K562 (cell line): Measurements from ENCODE around the gene SOX2. TPM values are rescaled to one million over a fixed set of nuclear protein-coding genes. Genes with fewer than 3 reads are reported as not detected.

Source experiments
- ATAC-seq: fragments of 200-7000 bp; cut with Tn5 transposase; 3 replicates; pipeline ENCODE4 v1.9.1; 2020; ENCODE audit warnings: moderate library complexity
- BruUV-seq: library from RNA; stranded (reverse); fragments of 400-500 nt; replicated peaks from 2 replicates; lab custom pipeline; 2021; lab: Mats Ljungman, UMichigan
- CTCF ChIA-PET: fragments of 300-600 bp; formaldehyde crosslinking; extraction: SDS; loops from one replicate; lab custom pipeline; 2021; ENCODE audit warnings: low intra/inter-chr PET ratio; lab: Yijun Ruan, JAX
- POLR2A ChIA-PET: fragments of 300-600, 350-650 bp; sonication (Branson Sonifier 250); formaldehyde crosslinking; extraction: SDS; loops from one replicate; lab custom pipeline; 2021; ENCODE audit warnings: antibody characterized with exemption, inconsistent platforms; lab: Yijun Ruan, JAX
- DNase-seq, 4 experiments: peaks; one replicate each; pipeline versions ENCODE4 v3.0.0 to v3.0.0-alpha.2; 2011 to 2018; ENCODE audit warnings: low spot score in 3 of 4, mixed read lengths in 3 of 4; ENCODE audit errors: extremely low read depth in 1 of 4
- FAIRE-seq: peaks from 2 replicates; lab custom pipeline; 2011; peaks lifted over from hg19 to GRCh38; lab: Jason Lieb, UNC
- H2AFZ ChIP-seq: 2 replicates; pipeline ENCODE4 v1.6.0; 2011; ENCODE audit warnings: low read depth, low read length, control low read depth, inconsistent platforms
- H3K27ac ChIP-seq: fragments of 200-600 bp; 3 replicates; pipeline ENCODE4 v1.8.0; 2011; ENCODE audit warnings: low read depth, mild to moderate bottlenecking, control low read depth, inconsistent platforms, low read length, moderate library complexity, mixed read lengths; ENCODE audit errors: extremely low read depth
- H3K27me3 ChIP-seq, 2 experiments: fragments of 300-600 bp in 1 of 2; 2 replicates in 1 of 2; 3 replicates in 1 of 2; pipeline versions ENCODE4 v1.6.0 to v1.8.0; 2011; ENCODE audit warnings: inconsistent platforms in 2 of 2, low read length in 2 of 2, mild to moderate bottlenecking in 1 of 2, mixed read lengths in 1 of 2, moderate library complexity in 1 of 2; ENCODE audit not compliant: control insufficient read depth in 2 of 2, insufficient read depth in 2 of 2
- H3K36me3 ChIP-seq: fragments of 300-600 bp; 3 replicates; pipeline ENCODE4 v1.8.0; 2011; ENCODE audit warnings: mild to moderate bottlenecking, low read length, inconsistent platforms; ENCODE audit not compliant: control insufficient read depth, insufficient read depth
- H3K4me1 ChIP-seq, 2 experiments: fragments of 200-600 bp in 1 of 2; replicated peaks in 1 of 2; 2 replicates in 1 of 2; 3 replicates in 1 of 2; pipeline versions ENCODE4 v1.5.1 to v1.8.0; 2011; ENCODE audit warnings: inconsistent platforms in 2 of 2, low read length in 2 of 2, mild to moderate bottlenecking in 1 of 2, mixed read lengths in 1 of 2, moderate library complexity in 1 of 2; ENCODE audit not compliant: control insufficient read depth in 2 of 2, insufficient read depth in 2 of 2
- H3K4me2 ChIP-seq: 2 replicates; pipeline ENCODE4 v1.6.1; 2011; ENCODE audit warnings: low read length, control low read depth, inconsistent platforms, mixed read lengths; ENCODE audit not compliant: insufficient read depth
- H3K4me3 ChIP-seq: fragments of 200-600 bp; sonication (generic), shearing (Covaris generic); 2 replicates; pipeline ENCODE4 v1.5.1; 2016; ENCODE audit warnings: control low read depth, inconsistent platforms
- H3K79me2 ChIP-seq: fragments of 200-600 bp; 3 replicates; pipeline ENCODE4 v1.8.0; 2011; ENCODE audit warnings: low read length, inconsistent platforms; ENCODE audit not compliant: control insufficient read depth, insufficient read depth
- H3K9ac ChIP-seq, 2 experiments: 2 replicates each; pipeline versions ENCODE4 v1.6.0 to v1.6.1; 2011; ENCODE audit warnings: low read depth in 2 of 2, low read length in 2 of 2, control low read depth in 1 of 2, inconsistent platforms in 1 of 2, mild to moderate bottlenecking in 1 of 2, mixed read lengths in 1 of 2; ENCODE audit not compliant: insufficient read depth in 1 of 2
- H3K9me1 ChIP-seq: one replicate; pipeline ENCODE4 v1.6.0; 2011; ENCODE audit warnings: inconsistent platforms, mild to moderate bottlenecking, low read length, moderate library complexity; ENCODE audit not compliant: control insufficient read depth, insufficient read depth
- H3K9me3 ChIP-seq: replicated peaks from 2 replicates; pipeline ENCODE4 v1.5.1; 2011; ENCODE audit warnings: low read depth, low read length, inconsistent platforms; ENCODE audit not compliant: control insufficient read depth, insufficient read depth
- H4K20me1 ChIP-seq: replicated peaks from 2 replicates; pipeline ENCODE4 v1.6.1; 2011; ENCODE audit warnings: low read length, inconsistent platforms, mixed read lengths; ENCODE audit not compliant: control insufficient read depth, insufficient read depth
- ESRRB ChIP-seq: fragments of 250-450 bp; sonication (Bioruptor Pico); IDR thresholded peaks from 2 replicates; pipeline ENCODE4 v1.5.0; 2020; ENCODE audit warnings: mild to moderate bottlenecking, moderate library complexity, borderline replicate concordance
- MAFK ChIP-seq: IDR thresholded peaks from 2 replicates; pipeline ENCODE4 v1.6.1; 2011; ENCODE audit warnings: low read length, improper control_type of control experiment
- SREBF2 ChIP-seq: sonication (generic); formaldehyde crosslinking; IDR thresholded peaks from 2 replicates; pipeline ENCODE4 v1.4.0; 2020; ENCODE audit warnings: mild to moderate bottlenecking, missing genetic modification reagents
- ZNF644 ChIP-seq: fragments of 200-800 bp; sonication (Bioruptor generic); IDR thresholded peaks from 2 replicates; pipeline ENCODE4 v1.6.1; 2016; ENCODE audit warnings: low read depth, missing genetic modification characterization, missing compliant biosample characterization
- ZNF717 ChIP-seq: fragments of 250-450 bp; sonication (Bioruptor Pico); IDR thresholded peaks from 2 replicates; pipeline ENCODE4 v1.5.0; 2021
- ZNF76 ChIP-seq: fragments of 250-450 bp; sonication (Bioruptor Pico); IDR thresholded peaks from 2 replicates; pipeline ENCODE4 v1.4.0; 2020; ENCODE audit warnings: mild to moderate bottlenecking, moderate library complexity, borderline replicate concordance
- WGBS: fragments of 100-300 bp; shearing (Covaris generic); methylation state at CpG from one replicate; pipeline ENCODE4 v1.1.6; 2016; ENCODE audit warnings: low coverage, mixed read lengths; ENCODE audit not compliant: insufficient coverage; ENCODE audit errors: missing lambda C conversion rate; 5-methylcytosine and 5-hydroxymethylcytosine counted together
- in situ Hi-C: fragments of 300-500 bp; cut with MboI; formaldehyde crosslinking; loops from 4 replicates; pipeline ENCODE4 v1.15.0; 2018; ENCODE audit warnings: inconsistent platforms, mixed read lengths
- intact Hi-C: fragments of 100-400 bp; cut with micrococcal nuclease; formaldehyde crosslinking; loops from 2 replicates; pipeline ENCODE4 v1.14.2; 2022
- polyA plus RNA-seq, 8 experiments: library from polyadenylated mRNA; depleted of rRNA in 4 of 8; stranded (reverse) in 5 of 8; unstranded in 3 of 8; fragments of >200 nt; fragmentation: Nextera tagmentation in 2 of 8; fragmentation: Illumina TruSeq in 1 of 8; extraction: Ambion mirVana in 2 of 8; extraction: Trizol in 1 of 8; gene quantifications; 2 replicates each; pipeline versions ENCODE4 v1.2.1 to v1.2.3, GENCODE V29; 2011 to 2014; ENCODE audit warnings: inconsistent platforms in 1 of 8, missing spikeins in 1 of 8
- total RNA-seq, 7 experiments: library from RNA; depleted of rRNA in 6 of 7; stranded (reverse); fragments of >200 nt in 6 of 7; fragmentation: Illumina TruSeq in 2 of 7; extraction: Trizol in 2 of 7; gene quantifications; 2 replicates each; pipeline versions ENCODE4 v1.2.1 to v1.2.3, GENCODE V29; 2011 to 2021; ENCODE audit warnings: low replicate concordance in 1 of 7
- TF ChIP-seq, protein P1 (sequence below), 2 experiments: fragments of 450-650 bp; IDR thresholded peaks; 2 replicates each; pipeline ENCODE4 v1.6.1; 2016

The SOX2 gene
- total and polyA plus RNA-seq, 9 of the 15 experiments (the other 6 are each of a cell fraction or from before 2014, with no cell fraction given) = 0.07 TPM; not detected in 8

- 4% methylated on average over 2 of the region's 2 CpGs for WGBS
- no peak overlapping the region for H3K4me2 ChIP-seq
- intact Hi-C loops (no loop called here), in situ Hi-C loops (no loop called here)
- no peak for TF ChIP-seq MAFK
- no peak for TF ChIP-seq ESRRB (CRISPR knock-in tag)
- TF ChIP-seq, protein P1, sequence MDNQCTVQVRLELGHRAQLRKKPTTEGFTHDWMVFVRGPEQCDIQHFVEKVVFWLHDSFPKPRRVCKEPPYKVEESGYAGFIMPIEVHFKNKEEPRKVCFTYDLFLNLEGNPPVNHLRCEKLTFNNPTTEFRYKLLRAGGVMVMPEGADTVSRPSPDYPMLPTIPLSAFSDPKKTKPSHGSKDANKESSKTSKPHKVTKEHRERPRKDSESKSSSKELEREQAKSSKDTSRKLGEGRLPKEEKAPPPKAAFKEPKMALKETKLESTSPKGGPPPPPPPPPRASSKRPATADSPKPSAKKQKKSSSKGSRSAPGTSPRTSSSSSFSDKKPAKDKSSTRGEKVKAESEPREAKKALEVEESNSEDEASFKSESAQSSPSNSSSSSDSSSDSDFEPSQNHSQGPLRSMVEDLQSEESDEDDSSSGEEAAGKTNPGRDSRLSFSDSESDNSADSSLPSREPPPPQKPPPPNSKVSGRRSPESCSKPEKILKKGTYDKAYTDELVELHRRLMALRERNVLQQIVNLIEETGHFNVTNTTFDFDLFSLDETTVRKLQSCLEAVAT (IDR thresholded peaks at IDR 0.05) = no peak
- no peak for TF ChIP-seq ZNF717 (CRISPR knock-in tag)
- TF ChIP-seq SREBF2 (CRISPR knock-in tag) = no peak
- TF ChIP-seq ZNF76 (CRISPR knock-in tag) = no peak
- no peak for TF ChIP-seq ZNF644
- no peak for FAIRE-seq
- no TSS peak for BruUV-seq
- no peak for ATAC-seq
- no peak overlapping the region for H2AFZ ChIP-seq
- no peaks in the 10 kb centered on the region for H3K79me2 ChIP-seq
- no peaks in the 10 kb centered on the region for H3K36me3 ChIP-seq
- DNase-seq = no peak
- ChIA-PET CTCF (no interaction called here), POLR2A (no interaction called here)
- no peaks in the 10 kb centered on the region for H4K20me1 ChIP-seq
- H3K9me1 ChIP-seq = no peaks in the 10 kb centered on the region
- peaks cover 0 to 10% of the 10 kb centered on the region in 2 experiments; a peak in 2 of 5 replicates for H3K4me1 ChIP-seq
- H3K9me3 ChIP-seq = no peaks in the 10 kb centered on the region
- H3K4me3 ChIP-seq = no peak overlapping the region
- H3K27ac ChIP-seq = no peak overlapping the region
- H3K9ac ChIP-seq = no peak overlapping the region
- peaks cover 0 to 10% of the 10 kb centered on the region in 2 experiments; a peak in 2 of 5 replicates for H3K27me3 ChIP-seq
Observed at GRCh38 chr3:181690769-181691168, 21.0 kb upstream of the SOX2 start.
